ENCODE results near the gene NPC2. TPM values are rescaled to one million over a fixed set of nuclear protein-coding genes. Genes with fewer than 3 reads are reported as not detected.
"Not testable (repeated sequence)": the region's sequence is repeated elsewhere in the genome, so short reads cannot be mapped to it uniquely, and the experiment has no call there.

NPC2 gene
- total RNA-seq, 4 donors from 2014 or later: 225 to 510 (median 340) TPM

- Histone ChIP-seq H3K4me3 (no peak overlapping the region), H3K4me1 (no peaks in the 10 kb centered on the region), H3K27me3 (no peaks in the 10 kb centered on the region), H3K27ac (no peak overlapping the region), H3K36me3 (no peaks in the 10 kb centered on the region), H3K9me3 (no peaks in the 10 kb centered on the region)
- peak in 1 of 2 donors; percentile 25 for DNase-seq (ENCODE audit: low spot score in 2 of 2)
- TF ChIP-seq POLR2A (IDR thresholded peaks at IDR 0.05): no peak
- peak in 4 of 5 experiments; percentile 30 to 40 (median 32) for TF ChIP-seq CTCF (IDR thresholded peaks at IDR 0.05)
- WGBS, 2 donors: 62 to 73% methylated on average over 9 to 10 of the region's 10 CpGs
Observed at GRCh38 chr14:74459289-74459946, 33.7 kb downstream of the NPC2 start.

- Histone ChIP-seq H3K27ac (no peak overlapping the region), H3K4me3 (no peak overlapping the region), H3K4me1 (no peaks in the 10 kb centered on the region), H3K9me3 (no peaks in the 10 kb centered on the region), H3K36me3 (no peaks in the 10 kb centered on the region), H3K27me3 (no peaks in the 10 kb centered on the region)
- WGBS, 2 donors: 69 to 72% methylated on average over 4 of the region's 4 CpGs
- no peak for DNase-seq (ENCODE audit: low spot score in 2 of 2)
- no peak for TF ChIP-seq CTCF (IDR thresholded peaks at IDR 0.05)
- TF ChIP-seq POLR2A (IDR thresholded peaks at IDR 0.05): no peak
- no peak for TF ChIP-seq EP300 (IDR thresholded peaks at IDR 0.05)
Observed at GRCh38 chr14:74457565-74457895, 35.6 kb downstream of the NPC2 start.

- DNase-seq (ENCODE audit: low spot score in 2 of 2): no peak
- whole genome bisulfite sequencing, 2 donors: 73 to 75% methylated on average over 17 of the region's 17 CpGs
- H3K27me3 ChIP-seq: no peaks in the 10 kb centered on the region
- H3K4me3 ChIP-seq: no peak overlapping the region
- TF ChIP-seq CTCF (IDR thresholded peaks at IDR 0.05) (no peak), EP300 (IDR thresholded peaks at IDR 0.05) (no peak), POLR2A (IDR thresholded peaks at IDR 0.05) (no peak)
- no peaks in the 10 kb centered on the region for H3K9me3 ChIP-seq
- H3K4me1 ChIP-seq: no peaks in the 10 kb centered on the region
- H3K36me3 ChIP-seq: no peaks in the 10 kb centered on the region
- H3K27ac ChIP-seq: no peak overlapping the region
Observed at GRCh38 chr14:74456684-74457564, 36.2 kb downstream of the NPC2 start.

- not testable (repeated sequence) for DNase-seq (ENCODE audit: low spot score in 2 of 2); H3K4me1 ChIP-seq; H3K36me3 ChIP-seq; H3K27ac ChIP-seq; H3K27me3 ChIP-seq; H3K9me3 ChIP-seq; H3K4me3 ChIP-seq
- 71 to 74% methylated on average over 5 of the region's 5 CpGs for WGBS, 2 donors
Observed at GRCh38 chr14:74454397-74454796, 38.7 kb downstream of the NPC2 start.

- no peaks in the 10 kb centered on the region for H3K4me1 ChIP-seq
- H3K9me3 ChIP-seq: no peaks in the 10 kb centered on the region
- H3K4me3 ChIP-seq: no peak overlapping the region
- no peak for TF ChIP-seq EP300 (IDR thresholded peaks at IDR 0.05)
- TF ChIP-seq CTCF (IDR thresholded peaks at IDR 0.05): no peak
- no peak for TF ChIP-seq POLR2A (IDR thresholded peaks at IDR 0.05)
- H3K27ac ChIP-seq: no peak overlapping the region
- no peaks in the 10 kb centered on the region for H3K36me3 ChIP-seq
- WGBS, 2 donors: 15 to 17% methylated on average over 3 of the region's 3 CpGs
- no peaks in the 10 kb centered on the region for H3K27me3 ChIP-seq
- no peak for DNase-seq (ENCODE audit: low spot score in 2 of 2)
Observed at GRCh38 chr14:74444866-74445265, 48.2 kb downstream of the NPC2 start.

Measured in tibial nerve (tissue), 4 donors.